OCI-LY7 (cell line): ENCODE results near the gene CDC25A.
"Not testable (repeated sequence)": the region's sequence is repeated elsewhere in the genome, so short reads cannot be mapped to it uniquely, and the experiment has no call there.

Experiments used
- CTCF ChIP-seq: fragments of 200-600 bp; sonication (generic); conservative IDR thresholded peaks from 2 replicates; pipeline ENCODE4 v1.5.1; 2014; ENCODE audit warnings: mild to moderate bottlenecking, antibody characterized with exemption, low read length, moderate library complexity, mixed read lengths
- EZH2phosphoT487 ChIP-seq: fragments of 200-600 bp; sonication (generic); IDR thresholded peaks from 2 replicates; pipeline ENCODE4 v1.6.1; 2018; ENCODE audit warnings: low read depth, borderline replicate concordance, mild to moderate bottlenecking, mixed run types, antibody characterized with exemption, low read length, moderate library complexity, mixed read lengths

- not testable (repeated sequence) for TF ChIP-seq CTCF, EZH2phosphoT487
These were observed 23.6 kb upstream of the CDC25A start for GRCh38 chr3:48211776-48212175.
